ENCODE data around the gene PDE8B.

PDE8B gene

DNA sequence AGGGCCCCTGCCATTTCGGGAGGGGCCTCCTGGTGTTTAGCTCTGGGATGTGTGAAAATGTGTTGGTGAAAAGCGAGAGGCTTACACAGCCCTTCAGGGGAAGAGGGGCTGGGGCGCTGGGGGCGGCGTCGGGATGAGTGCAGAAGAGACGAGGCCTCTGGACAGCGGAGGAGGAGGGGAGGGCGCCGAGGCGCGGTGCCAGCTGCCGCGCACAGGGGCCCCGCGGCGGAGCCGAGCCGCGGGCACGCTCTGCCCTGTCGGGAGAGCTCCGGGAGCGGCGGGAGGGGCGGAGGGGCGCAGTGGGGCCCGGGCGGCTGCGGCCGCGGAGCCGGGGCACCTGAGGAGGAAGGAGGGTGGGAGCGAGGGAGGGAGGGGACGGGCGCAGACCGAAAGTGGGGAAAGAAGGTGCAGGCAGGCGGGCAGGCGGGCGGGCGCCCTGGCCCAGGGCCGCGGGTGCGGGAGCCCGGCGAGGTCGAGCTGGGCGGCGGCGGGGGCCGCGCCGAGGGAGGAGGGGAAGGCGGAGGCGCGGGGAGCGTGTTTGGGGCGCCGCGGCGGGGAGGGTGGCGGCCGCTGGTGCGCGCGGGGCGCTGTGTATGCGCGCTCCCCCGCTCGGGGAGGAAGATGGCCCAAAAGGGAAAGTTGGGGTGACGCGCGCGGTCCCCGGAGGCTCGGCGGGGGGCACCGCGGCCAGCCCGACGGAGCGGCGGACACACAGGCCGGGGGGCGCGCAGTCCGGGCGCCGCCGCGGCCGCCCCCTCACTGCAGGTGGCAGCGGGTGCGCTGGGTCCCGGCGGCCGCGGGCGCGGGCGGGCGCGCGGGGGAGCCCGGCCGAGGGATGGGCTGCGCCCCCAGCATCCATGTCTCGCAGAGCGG lies at the start of gene PDE8B:
Gene PDE8B (plus strand): TSS at position 590 of the 873 bp plus-strand sequence. CDS start 246 bp downstream, at position 836.
- DNase-seq: no peak

GRCh38 chr5:77163453-77163852 lies 47.0 kb upstream of the PDE8B start:
- no peak for DNase-seq

DNA sequence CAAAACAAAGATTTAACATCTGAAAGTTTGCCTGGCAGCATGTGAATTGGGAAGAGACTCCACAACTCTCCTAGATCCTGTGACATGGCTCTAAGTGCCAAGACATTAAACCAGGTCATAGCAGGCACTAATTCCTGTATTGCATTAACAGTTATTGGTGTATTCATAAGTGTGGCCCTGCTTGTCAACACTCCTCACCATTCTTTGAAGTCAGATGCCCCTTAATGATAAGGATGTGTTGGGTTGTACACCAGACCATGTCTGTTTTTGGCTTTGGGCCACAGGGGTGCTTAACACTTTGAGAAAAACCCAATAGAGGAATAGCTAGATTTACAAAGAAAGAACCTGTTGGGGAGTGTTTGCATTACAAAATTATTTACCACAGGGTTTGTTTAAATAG lies 43.4 kb upstream of the PDE8B start:
- no peak for DNase-seq

DNA sequence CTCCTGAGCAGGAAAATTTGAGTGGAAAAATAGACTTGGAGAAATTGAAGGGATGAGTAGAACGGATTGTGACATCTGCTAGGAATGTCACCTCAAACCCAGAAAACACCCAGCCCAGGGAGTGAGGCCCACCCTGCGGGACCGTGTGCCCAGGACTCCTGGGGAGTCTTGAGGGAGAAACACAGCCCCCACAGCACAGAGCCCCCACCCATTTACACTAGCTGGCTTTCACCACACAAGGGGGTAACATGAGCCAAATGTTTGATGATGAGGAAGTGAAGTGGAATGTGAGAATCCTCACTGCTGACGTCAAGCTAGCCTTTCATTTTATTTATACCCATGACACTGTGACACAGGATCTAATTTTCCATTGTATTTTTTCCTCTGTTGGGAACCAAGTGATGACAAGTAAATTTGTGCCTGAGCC lies 42.8 kb upstream of the PDE8B start:
- no peak for DNase-seq

DNA sequence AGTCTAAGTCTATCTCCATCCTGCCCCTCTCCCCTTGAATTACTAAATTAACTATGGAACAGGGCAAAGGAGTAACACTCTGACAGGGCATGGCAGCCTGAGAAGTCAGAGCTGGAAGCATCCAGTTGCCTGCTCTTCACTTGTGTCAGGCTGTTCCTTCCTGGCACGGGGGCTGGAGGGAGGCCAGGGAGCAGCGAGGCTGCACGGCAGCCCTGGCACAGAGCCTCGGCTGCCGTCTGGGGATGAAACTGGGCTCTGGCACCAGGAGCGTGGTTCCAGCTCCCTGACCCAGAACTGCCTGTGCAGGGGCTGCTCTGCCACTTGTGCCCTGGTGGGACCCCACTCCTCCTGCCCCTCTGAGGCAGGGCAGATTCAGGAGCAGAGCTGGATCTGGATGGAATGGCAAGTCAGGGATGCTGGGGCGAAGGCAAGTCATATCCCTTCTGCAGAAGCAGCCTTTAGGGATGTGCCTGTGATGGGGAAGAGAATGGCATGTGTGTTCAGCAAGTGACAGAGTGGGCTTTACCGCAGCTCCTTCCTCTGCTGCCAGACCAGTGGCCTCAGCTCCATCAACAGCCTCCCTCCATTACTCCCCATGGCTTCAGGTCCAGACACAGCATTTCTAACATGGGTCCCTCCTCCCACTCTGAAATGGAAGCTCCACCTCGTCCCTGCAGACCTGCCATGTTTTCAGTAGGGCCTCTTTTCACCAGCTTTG lies 42.2 kb upstream of the PDE8B start:
- DNase-seq: no peak

DNA sequence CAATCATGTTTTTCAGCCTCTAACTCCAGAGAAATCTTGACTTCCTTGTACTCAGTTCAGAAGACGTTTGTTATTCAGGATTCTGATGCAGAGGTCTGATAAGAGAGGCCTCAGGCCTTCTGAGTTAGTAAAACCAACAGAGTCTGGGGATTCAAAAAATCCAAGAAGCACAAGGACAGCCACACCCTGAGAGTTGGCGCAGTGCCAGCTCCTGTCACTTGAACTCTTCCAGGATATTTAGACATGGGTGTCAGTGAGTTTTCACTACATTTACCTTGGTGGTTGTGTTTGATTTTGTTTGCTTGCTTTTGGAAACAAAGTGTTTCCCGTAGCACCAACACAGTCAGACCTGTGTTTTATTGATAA lies 41.6 kb upstream of the PDE8B start:
- DNase-seq: no peak

DNA sequence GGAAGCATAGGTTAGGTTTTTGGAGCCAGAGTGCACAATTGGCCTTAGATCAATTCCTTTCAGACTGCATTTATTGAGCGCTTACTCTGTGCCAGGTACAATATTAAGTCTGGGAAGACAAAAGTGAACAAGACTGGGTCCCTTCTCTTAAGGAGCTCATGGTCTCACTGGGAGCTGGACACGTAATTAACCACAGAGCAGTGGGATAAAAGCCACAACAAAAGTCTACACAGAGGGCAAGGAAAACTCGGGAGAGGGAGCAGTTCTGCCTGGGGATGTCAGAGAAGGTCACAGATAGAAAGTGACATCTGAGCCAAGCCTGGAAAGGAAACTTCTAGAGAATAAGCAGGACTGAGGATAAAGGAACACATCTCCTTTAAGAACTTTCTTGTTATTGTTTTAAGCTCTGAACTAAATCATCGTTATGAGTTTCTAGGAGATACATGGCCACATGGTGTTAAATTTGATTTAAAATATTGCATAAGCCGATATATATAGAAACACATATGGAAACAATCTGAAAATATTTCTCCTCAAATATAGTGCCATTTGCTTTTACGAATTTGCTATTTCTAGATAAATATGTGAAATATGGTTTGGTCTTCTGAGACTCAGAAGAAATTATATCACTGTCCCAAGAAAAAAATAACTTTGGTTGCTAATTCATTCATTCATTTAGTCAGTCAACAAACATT lies 40.1 kb upstream of the PDE8B start:
- no peak for DNase-seq

DNA sequence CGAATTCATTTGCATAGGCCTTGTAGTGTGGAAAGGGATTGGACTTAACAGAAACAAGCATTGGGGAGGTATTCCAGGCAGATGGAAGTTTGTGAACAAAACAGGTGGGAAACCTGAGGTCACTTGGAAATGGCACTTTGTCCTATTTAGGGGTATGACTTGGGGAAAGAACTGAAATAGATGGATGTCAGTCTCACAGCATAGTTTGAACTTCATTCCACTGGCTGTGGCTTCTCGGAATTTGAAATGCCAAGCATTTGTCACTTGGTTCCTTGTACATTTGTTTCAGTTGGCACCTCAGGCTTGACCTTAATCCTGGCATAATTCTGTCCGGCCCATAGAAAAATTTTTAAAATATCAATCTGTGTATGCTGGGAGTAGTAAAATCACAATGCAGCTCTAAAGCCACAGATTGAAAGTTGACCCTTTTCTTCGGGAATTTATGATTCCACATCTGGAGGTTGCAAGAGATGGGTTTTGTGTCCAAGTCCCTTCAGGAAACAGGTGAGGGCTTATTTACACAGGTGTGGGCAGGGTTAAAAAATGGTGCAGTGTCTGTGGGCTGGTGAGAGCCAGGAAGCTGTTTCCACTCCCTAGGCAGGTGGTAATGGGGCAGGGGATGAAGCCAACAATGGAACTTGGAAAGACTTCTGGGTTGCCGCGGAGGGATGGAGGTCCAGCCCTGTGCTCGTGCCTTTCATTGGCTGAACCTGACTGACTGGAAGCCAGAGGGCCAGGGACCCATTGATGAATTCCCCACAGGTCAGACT lies 39.2 kb upstream of the PDE8B start:
- no peak for DNase-seq

GRCh38 chr5:77172713-77173328 lies 37.7 kb upstream of the PDE8B start:
- no peak for DNase-seq

DNA sequence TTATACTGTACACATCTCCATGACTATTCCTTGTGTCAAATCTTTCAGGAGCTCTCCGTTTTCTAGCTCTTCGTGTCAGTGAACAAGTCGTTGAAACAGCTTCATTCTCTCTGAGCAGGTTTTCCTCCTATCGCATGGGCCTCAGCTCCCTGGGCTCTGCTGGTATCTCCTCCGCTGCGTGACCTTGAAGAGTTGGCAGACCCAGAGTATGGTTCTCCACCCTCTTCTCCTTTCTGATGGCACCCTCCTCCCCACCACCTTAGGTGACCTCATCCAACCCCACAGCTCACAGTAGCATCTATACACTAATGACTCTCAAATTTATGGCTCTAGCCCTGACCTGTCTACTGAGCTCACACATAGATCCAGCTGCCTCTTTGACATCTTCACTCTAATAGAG lies 36.0 kb upstream of the PDE8B start:
- no peak for DNase-seq

GRCh38 chr5:77175231-77175630 lies 35.2 kb upstream of the PDE8B start:
- no peak for DNase-seq

GRCh38 chr5:77176429-77176828 lies 34.1 kb upstream of the PDE8B start:
- DNase-seq: no peak

DNA sequence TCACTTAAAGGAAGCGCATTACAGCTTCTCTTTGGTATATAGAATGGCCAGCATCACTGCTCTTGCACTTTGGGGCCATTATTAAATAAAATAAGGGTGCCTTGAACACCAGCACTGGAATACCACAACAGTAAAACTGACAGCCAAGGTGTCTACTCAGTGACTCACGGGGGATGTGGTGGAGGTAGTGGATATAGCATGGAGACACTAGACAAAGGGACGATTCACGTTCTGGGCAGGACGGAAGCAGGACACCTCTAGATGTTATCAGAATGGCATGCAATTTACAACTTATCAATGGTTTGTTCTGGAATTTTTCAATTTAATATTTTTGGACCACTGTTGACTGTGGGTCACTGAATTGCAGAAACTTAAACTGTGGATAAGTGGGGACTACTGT lies 32.9 kb upstream of the PDE8B start:
- DNase-seq: no peak

DNA sequence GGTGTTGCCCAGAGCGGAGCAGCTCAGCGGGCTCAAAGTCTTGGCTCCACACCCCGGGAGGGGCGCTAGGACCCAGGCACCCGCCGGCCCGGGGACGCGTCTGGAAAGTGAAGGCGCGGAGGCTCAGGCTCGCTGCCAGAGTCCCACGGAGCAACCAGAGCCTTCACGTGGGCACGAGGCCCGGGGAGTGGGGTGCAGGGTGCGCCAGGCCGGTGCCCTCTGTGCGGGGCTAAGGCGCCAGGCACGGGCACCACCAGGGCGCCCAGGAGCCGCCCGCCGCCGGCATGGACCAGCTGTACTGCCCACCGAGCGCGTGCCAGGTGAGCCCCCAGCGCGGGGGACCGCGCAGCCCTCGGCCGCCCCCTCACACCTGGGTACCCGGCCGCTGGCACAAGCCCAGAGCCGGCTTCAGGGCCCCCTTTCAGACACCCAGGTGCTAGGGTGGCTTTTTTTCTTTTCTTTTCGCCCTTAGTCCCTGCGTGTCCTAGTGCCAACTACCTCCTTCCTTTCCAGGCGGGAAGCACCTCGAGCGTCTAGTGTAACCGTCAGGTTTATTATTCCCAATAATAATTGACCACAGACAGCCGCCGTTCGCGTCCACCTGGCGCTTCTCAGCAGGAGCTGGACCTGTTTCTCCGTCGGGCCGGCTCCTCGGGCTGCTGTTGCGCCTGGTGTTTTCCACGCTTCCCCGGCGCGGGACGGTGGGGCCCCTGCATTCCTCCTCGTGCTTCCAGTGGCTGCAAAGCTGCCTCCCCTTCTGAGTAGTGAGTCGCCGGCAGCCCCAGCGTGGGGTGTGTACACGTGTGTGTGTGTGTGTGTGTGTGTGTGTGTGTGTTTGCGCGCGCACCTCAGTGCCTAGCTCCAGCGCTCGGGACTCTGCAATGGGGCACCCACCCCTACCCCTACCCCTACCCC lies 30.1 kb upstream of the PDE8B start:
- no peak for DNase-seq

GRCh38 chr5:77181173-77181572 lies 29.3 kb upstream of the PDE8B start:
- DNase-seq: no peak

- DNase-seq: no peak
Observed at GRCh38 chr5:77181596-77182304, 28.7 kb upstream of the PDE8B start.

GRCh38 chr5:77182367-77182766 lies 28.1 kb upstream of the PDE8B start:
- no peak for DNase-seq

GRCh38 chr5:77186652-77187370 lies 23.7 kb upstream of the PDE8B start:
- DNase-seq: no peak

- DNase-seq: no peak
Observed at GRCh38 chr5:77189421-77189820, 21.1 kb upstream of the PDE8B start.

All from activated naive CD4-positive, alpha-beta T cell treated with Interleukin-2 at 50 U/mL for 16 hours (primary cell).